Jurkat, Clone E6-1 (cell line): Measurements from ENCODE around the gene NTRK2.

Source experiments
- DNase-seq: peaks from one replicate; pipeline ENCODE4 v3.0.0-alpha.2; 2011; ENCODE audit warnings: low read depth, low spot score
- H3K4me3 ChIP-seq: 2 replicates; pipeline ENCODE4 v1.5.1; 2011; ENCODE audit warnings: mild to moderate bottlenecking, low read length, control low read depth, moderate library complexity

NTRK2 gene

DNA sequence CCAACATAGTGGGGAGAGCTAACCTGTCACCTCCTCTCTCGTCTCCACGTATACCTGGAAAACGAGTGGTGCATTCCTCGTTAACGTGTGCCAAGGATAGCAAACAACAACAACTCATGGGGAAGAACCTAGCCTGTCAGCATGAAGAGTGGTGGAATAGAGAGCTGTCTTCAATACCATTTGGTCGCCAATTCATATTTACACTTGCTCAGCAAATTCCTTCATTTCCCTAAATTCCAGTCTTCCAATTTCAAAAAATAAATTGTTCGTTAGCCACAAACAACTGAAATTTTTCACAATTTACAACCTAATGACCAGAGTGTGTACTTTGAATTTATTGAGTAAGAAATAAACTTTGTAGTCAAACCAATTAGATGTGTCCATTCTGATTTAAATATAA, 344.8 kb downstream of the NTRK2 start:
- DNase-seq, result no peak
- no peak overlapping the region for H3K4me3 ChIP-seq

DNA sequence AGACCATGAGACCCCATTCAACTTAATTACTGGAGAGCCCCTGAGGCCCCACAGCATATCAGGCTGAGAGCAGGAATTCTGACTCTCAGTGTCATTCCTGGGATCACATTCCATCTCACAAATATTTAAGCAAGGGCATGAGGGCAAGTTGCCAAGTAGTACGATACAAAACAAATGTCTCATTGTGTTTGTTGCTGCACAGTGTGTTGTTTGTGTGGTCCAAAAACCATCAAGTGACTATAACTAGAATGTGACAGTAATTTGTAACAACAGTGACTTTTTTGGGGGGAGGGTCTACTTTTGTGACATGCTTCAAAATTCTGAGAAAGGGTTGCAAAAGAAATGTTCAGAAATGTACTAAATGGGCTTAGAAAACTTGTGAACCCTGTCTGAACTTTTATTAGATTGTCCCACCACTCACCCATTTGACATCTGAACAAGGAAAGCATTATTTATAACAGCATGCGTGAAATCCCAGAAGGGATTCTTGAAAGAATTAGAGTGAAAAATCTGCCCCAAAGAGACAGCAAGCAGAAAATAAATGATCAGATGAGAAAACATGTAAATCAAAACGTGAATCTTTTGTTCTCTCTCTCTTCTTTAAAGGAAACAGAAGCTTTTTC, 347.0 kb downstream of the NTRK2 start:
- H3K4me3 ChIP-seq, result no peak overlapping the region
- DNase-seq, result no peak

DNA sequence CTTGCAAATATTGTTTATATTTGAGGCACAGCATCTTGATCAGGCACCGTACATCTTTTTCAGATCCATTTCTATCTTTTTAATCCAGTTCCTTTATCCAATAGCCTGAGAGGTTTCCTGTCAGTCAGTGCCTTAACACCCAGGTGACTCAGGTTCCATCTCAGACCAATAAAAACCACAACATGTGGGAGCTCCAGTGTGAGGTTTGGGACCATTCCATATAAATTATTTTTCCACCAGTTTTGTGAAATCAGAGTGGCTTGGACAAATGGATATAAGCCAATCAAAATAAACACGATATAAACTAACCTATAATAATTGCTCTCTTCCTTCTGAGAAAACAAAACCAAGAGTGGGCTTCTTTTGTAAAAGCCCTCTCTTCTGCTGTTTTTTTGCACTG, 351.3 kb downstream of the NTRK2 start:
- DNase-seq, result no peak

DNA sequence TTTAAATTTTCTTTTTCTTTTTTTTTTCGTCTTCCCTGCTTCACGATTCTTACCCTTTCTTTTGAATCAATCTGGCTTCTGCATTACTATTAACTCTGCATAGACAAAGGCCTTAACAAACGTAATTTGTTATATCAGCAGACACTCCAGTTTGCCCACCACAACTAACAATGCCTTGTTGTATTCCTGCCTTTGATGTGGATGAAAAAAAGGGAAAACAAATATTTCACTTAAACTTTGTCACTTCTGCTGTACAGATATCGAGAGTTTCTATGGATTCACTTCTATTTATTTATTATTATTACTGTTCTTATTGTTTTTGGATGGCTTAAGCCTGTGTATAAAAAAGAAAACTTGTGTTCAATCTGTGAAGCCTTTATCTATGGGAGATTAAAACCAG, 352.2 kb downstream of the NTRK2 start:
- no peak overlapping the region for H3K4me3 ChIP-seq
- DNase-seq, result no peak

More for the DNA sequence above, 351.3 kb downstream of the NTRK2 start:
- H3K4me3 ChIP-seq, result no peak overlapping the region

DNA sequence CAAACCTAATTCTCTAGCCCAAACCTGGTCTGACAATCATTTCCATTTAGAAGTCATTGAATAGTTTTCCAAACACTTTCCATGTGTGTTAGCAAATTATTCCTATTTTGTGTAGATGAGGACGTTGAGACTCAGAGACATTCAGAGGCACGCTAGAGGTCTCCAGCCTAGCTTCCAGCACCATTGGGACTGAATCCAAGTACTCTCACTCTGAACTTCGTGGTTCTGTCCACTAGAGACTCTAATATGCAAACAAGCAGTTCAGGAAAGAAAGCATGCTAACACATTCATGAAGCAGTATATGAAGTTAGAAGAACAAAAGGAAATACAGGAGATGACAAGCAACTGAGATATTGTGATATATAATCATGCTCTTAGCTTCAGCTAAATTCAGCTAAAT, 354.8 kb downstream of the NTRK2 start:
- no peak overlapping the region for H3K4me3 ChIP-seq
- DNase-seq, result no peak

DNA sequence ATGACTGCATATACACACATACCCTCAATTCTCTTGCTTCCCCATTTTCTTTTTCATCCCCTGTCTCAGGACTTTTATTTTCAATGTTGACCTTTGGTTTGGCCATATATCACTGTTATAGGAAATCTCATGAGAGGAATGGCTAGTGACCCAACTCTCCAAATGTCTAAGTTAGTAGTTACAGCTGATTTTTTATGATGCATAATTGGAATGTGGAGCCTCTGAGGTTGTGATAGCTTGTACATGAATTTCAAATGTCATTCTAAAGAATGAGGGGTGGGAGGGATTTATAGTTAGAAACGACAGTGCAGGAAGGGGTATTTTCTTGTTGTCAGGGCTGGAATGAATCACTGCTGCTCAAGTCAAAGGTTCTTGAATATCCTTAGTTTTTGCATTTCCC, 356.1 kb downstream of the NTRK2 start:
- DNase-seq, result no peak
- H3K4me3 ChIP-seq, result no peak overlapping the region

DNA sequence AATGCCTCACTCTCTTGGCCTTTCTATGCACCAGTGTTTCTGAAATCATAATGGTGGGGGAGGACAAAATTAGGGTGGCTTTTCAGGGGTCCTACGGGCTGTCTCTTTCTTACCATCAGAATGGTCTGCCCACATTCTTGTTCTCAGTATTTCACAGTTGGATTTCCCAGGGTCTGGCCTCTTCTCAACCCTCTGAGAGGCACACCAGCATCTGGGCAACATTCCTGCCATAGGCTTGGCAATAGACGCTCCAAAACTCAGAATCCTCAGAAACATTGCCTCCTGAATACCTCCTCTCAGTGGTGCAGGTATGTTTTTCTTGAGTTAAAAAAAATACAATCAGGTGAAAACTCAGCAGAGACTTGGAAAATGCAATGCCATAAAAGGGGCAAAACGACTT, 358.3 kb downstream of the NTRK2 start:
- no peak for DNase-seq
- H3K4me3 ChIP-seq, result no peak overlapping the region

DNA sequence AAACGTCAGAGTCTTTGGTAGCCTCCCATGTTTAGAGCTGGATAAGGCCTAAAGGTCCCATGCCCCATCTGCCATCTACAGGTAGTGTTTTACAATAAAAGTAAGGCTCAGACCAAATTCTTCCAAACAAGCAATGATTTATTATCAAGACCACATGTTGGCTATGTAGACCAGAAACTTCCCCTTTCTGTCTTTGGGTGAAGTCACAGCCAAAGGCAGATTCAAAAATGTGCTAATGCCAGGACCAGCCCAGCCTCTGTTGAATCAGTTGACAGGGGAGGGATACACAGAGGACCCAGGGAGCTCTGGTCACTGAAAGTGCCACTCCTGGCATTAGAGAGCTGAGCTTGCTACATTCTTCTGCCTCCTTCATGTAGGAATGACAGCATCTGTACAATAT, 360.8 kb downstream of the NTRK2 start:
- H3K4me3 ChIP-seq, result no peak overlapping the region
- no peak for DNase-seq

DNA sequence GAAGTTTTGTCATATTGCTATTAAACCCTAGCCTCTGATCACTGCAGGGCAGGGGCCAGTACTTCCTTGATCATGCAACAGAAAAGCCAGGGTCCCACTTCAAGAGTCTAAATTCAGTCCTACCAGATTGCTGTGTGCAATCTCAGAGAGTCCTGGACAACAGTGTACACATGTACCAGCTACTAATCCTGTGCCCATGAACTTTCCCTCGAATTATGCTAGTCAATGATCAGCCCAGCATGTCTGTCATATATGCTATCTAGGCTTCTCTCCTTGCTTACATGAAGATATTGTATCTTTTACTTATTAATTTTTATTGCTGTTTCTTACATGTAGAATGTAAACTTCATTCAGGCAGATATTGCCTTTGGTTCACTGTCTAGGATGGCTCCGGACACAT, 367.0 kb downstream of the NTRK2 start:
- H3K4me3 ChIP-seq, result no peak overlapping the region
- no peak for DNase-seq

DNA sequence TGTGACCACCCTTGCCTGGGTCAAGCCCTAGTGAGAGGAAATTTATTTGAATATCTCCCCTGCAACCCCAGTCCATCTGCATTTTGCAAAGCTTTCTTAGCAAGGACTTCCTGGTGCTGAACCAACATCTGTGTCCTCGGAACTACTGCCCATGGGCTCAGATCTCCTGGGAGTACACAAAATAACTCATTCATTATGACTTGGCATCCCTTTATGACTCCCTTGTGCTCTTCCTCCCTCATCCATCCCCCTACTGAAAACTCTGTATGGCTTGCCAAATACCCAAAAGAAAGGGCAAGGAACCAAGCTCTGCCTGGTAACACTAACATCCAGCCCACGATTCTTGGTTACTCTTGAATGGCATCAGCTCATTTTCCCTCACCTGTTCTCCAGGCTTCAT, 368.5 kb downstream of the NTRK2 start:
- no peak for DNase-seq
- no peak overlapping the region for H3K4me3 ChIP-seq

DNA sequence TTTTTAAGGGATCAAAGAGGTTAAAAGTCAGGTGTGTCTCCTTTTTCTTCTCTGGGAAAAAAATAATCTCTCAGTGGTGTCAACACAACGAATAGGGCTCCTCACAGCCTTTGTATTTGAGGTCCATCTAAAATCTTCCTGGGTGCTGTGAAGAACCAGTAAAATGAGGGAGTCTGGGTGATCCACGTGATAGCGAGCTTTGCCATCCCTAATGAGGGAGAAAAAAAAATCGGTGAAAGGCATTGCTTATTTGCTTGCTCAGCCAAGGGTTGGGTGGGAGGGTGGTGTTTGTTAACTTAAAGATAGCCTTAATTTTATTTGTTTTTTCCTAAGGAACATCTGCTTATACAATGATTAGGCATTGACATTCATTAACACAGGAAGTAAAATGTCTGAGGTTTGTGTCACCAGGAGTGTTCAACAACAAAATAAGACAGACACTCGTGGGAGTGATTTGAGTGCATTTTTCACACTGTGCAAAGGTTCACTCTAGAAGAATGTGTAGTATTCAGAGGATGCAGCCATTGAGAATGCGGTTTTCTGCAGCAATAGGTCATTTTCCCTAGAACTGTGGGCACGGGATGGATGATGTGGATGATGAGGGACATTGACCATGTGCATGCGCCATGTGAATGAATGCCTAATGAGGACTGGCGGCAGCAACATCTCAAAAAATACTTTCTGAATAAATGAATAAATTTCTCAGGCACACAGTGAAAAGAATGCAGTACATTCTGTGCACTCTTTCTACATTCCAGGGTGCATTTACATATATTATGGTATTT, 369.5 kb downstream of the NTRK2 start:
- DNase-seq, result no peak
- H3K4me3 ChIP-seq, result no peak overlapping the region

DNA sequence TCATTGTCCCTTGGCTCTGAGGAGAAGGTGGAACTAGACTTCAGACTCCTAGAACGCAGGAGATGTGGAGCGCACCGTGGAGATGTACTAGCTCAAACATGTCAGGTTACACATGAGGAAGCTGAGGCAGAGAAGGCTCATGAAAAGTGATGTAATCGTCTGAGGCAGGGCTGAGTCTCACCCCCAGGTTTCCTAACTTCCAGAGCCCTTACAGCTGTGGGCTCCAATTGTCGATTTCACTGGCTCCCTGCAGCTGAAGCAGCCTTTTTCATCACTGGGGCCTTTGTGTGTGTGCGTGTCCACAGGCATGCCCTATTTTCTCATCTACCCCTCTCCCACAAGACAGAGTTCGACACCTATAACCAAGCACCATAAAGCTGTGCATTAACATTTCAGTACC, 370.6 kb downstream of the NTRK2 start:
- no peak overlapping the region for H3K4me3 ChIP-seq
- no peak for DNase-seq

DNA sequence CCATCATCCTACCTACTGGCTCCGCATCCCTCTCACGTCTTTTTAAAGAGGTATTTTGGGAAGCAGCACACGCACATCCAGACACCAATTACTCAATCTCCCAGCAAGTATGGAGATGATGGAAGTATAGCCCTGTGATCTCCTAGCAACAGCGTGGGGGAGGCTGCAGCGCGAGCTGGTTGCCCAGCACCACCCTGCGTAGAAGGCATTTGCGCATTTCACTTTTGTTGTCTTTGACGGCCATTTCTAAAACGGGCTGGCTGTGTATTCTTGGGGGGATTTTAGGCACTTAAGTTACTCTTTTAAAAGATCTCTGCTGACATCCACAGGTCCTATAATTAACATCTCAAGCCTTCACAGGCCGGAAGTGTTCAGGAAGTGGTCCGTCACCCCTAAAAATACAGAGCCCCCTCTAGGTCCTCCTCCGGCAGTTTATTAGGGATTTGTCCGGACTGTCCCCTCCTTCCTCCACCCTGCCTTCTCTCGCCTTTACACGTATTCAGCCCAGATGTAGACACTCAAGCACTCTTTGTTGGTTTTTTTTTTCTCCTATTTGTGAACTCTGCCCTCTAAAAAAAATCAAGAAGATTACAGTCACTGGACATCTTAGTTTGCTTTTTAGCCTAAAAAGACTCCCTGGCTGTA, 371.4 kb downstream of the NTRK2 start:
- no peak for DNase-seq
- H3K4me3 ChIP-seq, result no peak overlapping the region

DNA sequence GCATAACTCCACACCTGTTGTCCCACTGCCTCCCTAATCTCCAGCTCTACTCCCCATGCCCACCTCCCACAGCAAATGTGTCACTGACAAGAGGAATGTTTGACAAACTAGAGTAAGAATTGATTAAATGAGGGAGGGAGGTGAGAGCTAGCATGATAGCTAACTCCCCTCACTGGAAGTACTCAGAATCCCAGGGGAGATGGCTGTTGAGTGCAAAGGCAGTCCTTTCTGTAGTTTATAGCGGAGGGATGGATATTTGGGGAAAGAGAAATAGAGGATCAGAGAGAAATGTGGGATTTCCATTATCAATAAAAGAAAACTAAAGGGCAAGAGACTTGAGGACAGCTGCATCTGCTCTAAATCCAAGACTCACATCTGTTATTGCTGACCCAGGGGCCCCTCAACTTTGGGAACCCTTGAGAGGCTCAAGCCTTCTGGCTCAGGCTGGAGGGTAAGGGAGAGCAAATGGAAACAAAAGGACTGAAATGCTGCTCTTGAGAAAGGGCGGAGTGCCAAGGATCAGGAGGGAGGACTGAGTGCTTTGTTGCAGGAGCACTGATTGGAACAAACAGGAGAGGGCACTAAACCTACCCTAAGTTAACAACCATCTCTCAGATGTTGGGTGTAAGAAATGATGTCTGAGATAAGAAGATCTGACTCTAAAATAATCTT, 372.1 kb downstream of the NTRK2 start:
- H3K4me3 ChIP-seq, result no peak overlapping the region
- no peak for DNase-seq

DNA sequence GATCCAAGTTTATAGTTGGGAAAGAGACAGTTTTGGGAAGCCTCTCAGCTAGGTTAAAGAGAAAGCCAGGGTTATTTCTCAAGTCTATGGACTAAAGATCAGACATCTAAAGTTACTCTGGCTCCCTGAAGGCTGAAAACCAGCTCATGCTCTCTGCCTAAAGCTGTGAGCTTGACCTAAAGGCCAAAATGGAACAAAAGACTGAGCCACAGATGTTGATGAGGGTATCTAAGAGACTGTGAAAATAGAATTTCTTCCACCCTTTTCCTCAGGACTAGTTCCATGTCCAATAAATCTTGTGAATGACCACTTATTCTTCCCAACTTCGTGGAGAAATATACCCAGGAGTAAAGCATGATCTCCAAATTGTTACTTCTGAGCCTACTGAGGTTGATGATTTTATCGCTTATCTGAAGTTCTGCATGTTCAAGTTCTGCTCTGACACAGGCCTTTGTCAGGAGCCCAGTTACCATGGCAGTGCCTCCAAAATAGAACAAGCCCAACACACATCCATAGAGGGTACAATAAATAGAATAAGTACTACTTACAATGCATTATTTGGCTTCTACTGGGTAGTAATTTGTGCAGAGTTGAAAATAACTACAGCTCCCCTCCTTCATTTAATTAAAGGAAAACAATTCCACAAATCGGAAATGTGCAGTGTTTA, 373.6 kb downstream of the NTRK2 start:
- DNase-seq, result no peak
- H3K4me3 ChIP-seq, result no peak overlapping the region

DNA sequence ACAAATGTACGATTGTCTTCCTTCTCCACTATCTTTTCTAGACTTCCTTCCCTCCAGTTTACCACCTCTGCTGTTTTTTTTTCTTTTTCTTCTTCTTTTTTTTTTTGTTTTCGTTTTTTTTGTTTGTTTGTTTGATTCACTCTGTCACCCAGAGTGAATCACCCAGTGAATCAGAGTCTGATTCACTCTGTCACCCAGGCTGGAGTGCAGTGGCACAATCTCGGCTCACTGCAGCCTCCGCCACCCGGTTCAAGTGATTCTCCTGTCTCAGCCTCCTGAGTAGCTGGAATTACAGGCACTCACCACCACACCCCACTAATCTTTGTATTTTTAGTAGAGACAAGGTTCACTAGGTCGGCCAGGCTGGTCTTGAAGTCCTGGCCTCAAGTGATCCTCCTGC, 375.7 kb downstream of the NTRK2 start:
- no peak overlapping the region for H3K4me3 ChIP-seq
- DNase-seq, result no peak

DNA sequence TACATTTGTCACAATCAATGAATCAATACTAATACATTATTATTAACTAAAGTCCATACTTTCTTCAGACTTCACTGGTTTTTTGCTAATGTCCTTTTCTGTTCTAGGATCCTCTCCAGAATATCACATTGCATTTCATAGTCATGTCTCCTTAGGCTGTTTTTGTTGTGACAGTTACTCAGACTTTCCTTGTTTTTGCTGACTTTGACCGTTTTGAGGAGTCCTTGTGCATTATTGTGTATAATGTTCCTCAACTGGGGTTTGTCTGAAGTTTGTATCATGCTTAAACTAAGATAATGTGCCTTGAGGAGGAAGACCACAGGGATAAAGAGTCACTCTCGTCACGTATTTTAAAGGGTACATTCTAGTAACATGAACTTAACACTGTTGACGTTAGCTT, 376.9 kb downstream of the NTRK2 start:
- H3K4me3 ChIP-seq, result no peak overlapping the region
- DNase-seq, result no peak

DNA sequence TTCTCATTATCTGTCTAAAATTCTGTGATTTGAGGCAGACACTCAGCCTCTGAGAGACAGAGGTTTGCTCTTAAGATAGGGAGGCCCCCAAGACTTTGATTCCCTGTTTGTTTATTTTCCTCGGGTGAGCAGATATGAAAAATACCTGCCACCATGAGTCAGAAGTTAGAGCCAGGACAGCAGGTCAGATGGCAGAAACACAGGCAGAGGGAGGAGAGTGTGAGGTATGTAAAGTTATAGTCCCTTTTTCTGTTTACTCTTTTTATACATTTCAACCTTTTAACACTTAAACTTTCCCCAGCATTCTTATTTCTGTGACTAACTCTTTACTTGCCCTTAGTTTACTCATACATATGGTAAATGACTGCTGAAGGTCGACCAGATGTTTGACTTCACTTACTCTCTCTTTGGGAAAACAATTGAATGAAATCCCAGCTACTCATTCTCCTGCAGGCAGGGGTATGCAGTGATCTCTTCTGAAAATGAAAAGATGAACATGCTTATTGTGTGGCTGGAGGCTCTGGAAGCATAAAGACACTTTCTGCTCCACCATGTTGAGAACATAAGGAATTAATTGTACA, 383.8 kb downstream of the NTRK2 start:
- H3K4me3 ChIP-seq, result no peak overlapping the region
- DNase-seq, result no peak

DNA sequence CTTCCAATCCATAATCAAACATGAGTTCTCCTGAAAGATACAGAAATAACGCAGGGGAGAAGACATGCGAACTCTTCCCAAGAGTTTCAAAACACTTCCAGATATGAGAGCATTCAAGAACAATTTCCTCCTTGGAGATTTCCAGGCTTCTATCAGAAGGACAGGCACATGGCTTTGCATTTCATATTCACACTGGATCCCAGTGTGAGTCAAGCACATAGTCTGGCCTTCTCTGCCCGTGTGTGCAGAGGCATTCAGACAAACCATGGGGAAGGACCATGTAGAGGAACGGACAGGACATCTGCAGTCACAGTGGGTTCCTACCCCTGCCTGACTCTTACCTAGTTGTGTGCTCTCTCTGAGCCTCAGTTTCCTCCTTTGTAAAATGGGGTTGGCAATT, 384.5 kb downstream of the NTRK2 start:
- H3K4me3 ChIP-seq, result no peak overlapping the region
- DNase-seq, result no peak
